HEK293 (cell line): ENCODE results near the gene GLTPD2.

Experiments used
- CTCF ChIA-PET: fragments of 350-600 bp; formaldehyde crosslinking; extraction: SDS; loops from one replicate; lab custom pipeline; 2021; ENCODE audit warnings: antibody characterized with exemption; lab: Yijun Ruan, JAX
- POLR2A ChIA-PET: fragments of 300-600 bp; formaldehyde crosslinking; extraction: SDS; loops from one replicate; lab custom pipeline; 2020; ENCODE audit warnings: antibody characterized with exemption, inconsistent platforms; lab: Yijun Ruan, JAX
- H3K27ac ChIP-seq: fragments of 200-500 bp; sonication (Bioruptor generic); 2 replicates; pipeline ENCODE4 v1.5.1; 2014; ENCODE audit warnings: low read depth, low read length, control low read depth, inconsistent platforms; ENCODE audit errors: extremely low read depth
- H3K36me3 ChIP-seq, 2 experiments: fragments of 200-500 bp in 1 of 2; sonication (Bioruptor generic) in 1 of 2; 1 replicate in 1 of 2; 2 replicates in 1 of 2; pipeline ENCODE4 v1.5.1; 2014 to 2017; ENCODE audit warnings: inconsistent platforms in 2 of 2, low read length in 2 of 2; ENCODE audit not compliant: control insufficient read depth in 2 of 2, insufficient read depth in 1 of 2
- H3K4me1 ChIP-seq: fragments of 200-500 bp; sonication (Bioruptor generic); 2 replicates; pipeline ENCODE4 v1.5.1; 2014; ENCODE audit warnings: mild to moderate bottlenecking, low read length, inconsistent platforms; ENCODE audit not compliant: control insufficient read depth, insufficient read depth
- H3K4me3 ChIP-seq: 2 replicates; pipeline ENCODE4 v1.5.1; 2011; ENCODE audit warnings: low read depth, mild to moderate bottlenecking, control low read depth, low read length, moderate library complexity
- H3K9me3 ChIP-seq: fragments of 200-500 bp; sonication (Bioruptor generic); 2 replicates; pipeline ENCODE4 v1.5.1; 2014; ENCODE audit warnings: low read depth, low read length, inconsistent platforms; ENCODE audit not compliant: control insufficient read depth, insufficient read depth
- ZBTB17 ChIP-seq: fragments of 450-650 bp; formaldehyde crosslinking; IDR thresholded peaks from 2 replicates; pipeline ENCODE4 v1.5.1; 2016; ENCODE audit warnings: missing biosample characterization, missing genetic modification characterization
- ZBTB48 ChIP-seq: fragments of 450-650 bp; formaldehyde crosslinking; IDR thresholded peaks from 2 replicates; pipeline ENCODE4 v1.5.1; 2016; ENCODE audit warnings: missing biosample characterization, missing genetic modification characterization
- ZNF146 ChIP-seq: fragments of 450-650 bp; formaldehyde crosslinking; IDR thresholded peaks from 2 replicates; pipeline ENCODE4 v1.5.1; 2016; ENCODE audit warnings: missing biosample characterization, missing genetic modification characterization
- ZNF155 ChIP-seq: fragments of 450-650 bp; formaldehyde crosslinking; IDR thresholded peaks from 2 replicates; pipeline ENCODE4 v1.5.1; 2016; ENCODE audit warnings: missing biosample characterization, missing genetic modification characterization
- ZNF214 ChIP-seq: fragments of 450-650 bp; formaldehyde crosslinking; IDR thresholded peaks from 2 replicates; pipeline ENCODE4 v1.5.1; 2017; ENCODE audit warnings: missing biosample characterization, mild to moderate bottlenecking, missing genetic modification characterization, borderline replicate concordance
- ZNF302 ChIP-seq: fragments of 450-650 bp; formaldehyde crosslinking; IDR thresholded peaks from 2 replicates; pipeline ENCODE4 v1.5.1; 2016; ENCODE audit warnings: missing biosample characterization, missing genetic modification characterization, low read depth
- ZNF37A ChIP-seq: fragments of 450-650 bp; IDR thresholded peaks from 2 replicates; pipeline ENCODE4 v1.5.1; 2018; ENCODE audit warnings: missing biosample characterization, missing genetic modification characterization
- ZNF548 ChIP-seq: fragments of 450-650 bp; formaldehyde crosslinking; IDR thresholded peaks from 2 replicates; pipeline ENCODE4 v1.5.1; 2016; ENCODE audit warnings: missing biosample characterization, missing genetic modification characterization
- ZNF610 ChIP-seq: fragments of 450-650 bp; formaldehyde crosslinking; IDR thresholded peaks from 2 replicates; pipeline ENCODE4 v1.5.1; 2016; ENCODE audit warnings: missing biosample characterization, missing genetic modification characterization, borderline replicate concordance
- ZNF776 ChIP-seq: fragments of 450-650 bp; formaldehyde crosslinking; IDR thresholded peaks from 2 replicates; pipeline ENCODE4 v1.5.0; 2017; ENCODE audit warnings: missing biosample characterization, missing genetic modification characterization, borderline replicate concordance
- ZNF785 ChIP-seq: fragments of 450-650 bp; formaldehyde crosslinking; IDR thresholded peaks from 2 replicates; pipeline ENCODE4 v1.5.1; 2016; ENCODE audit warnings: missing biosample characterization, missing genetic modification characterization
- TF ChIP-seq, protein P1 (sequence below): fragments of 450-650 bp; formaldehyde crosslinking; IDR thresholded peaks from 2 replicates; pipeline ENCODE4 v1.5.1; 2016; ENCODE audit warnings: missing biosample characterization, missing genetic modification characterization
- TF ChIP-seq, protein P2 (sequence below): fragments of 450-650 bp; formaldehyde crosslinking; IDR thresholded peaks from 2 replicates; pipeline ENCODE4 v1.5.1; 2016; ENCODE audit warnings: missing biosample characterization, missing genetic modification characterization, borderline replicate concordance

The GLTPD2 gene

DNA sequence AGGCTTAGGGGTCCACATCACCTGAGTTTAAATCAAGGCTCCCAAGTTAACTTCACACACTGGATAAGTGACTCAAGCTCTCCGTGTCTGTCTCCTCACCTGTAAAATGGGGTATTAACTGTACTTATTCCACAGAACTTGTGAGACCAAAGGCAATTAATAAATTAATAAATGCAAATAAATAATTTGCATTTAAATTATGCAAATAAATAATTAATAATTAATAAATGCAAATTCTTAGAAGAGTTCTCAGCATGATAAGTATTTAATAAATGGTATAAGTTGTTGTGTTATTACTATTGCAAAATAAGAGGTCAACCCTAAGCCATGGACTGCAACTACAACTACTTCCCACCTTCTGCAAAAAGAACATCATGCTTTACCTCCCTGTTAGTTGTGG lies 35.4 kb upstream of the GLTPD2 start:
- H3K4me3 ChIP-seq, result no peak overlapping the region
- CTCF ChIA-PET, result interaction anchor here (0.6 kb wide), 1 partner anchor 451 kb away, joined by 3 read pairs; no protein-coding TSS in a partner anchor
- H3K4me1 ChIP-seq, result no peaks in the 10 kb centered on the region
- no peak for TF ChIP-seq ZNF146 (tag by site-specific recombination)
- TF ChIP-seq ZNF548 (tag by site-specific recombination), result no peak
- no peak for TF ChIP-seq ZNF610
- H3K9me3 ChIP-seq, result no peaks in the 10 kb centered on the region
- POLR2A ChIA-PET, result no interaction called here
- no peak overlapping the region for H3K27ac ChIP-seq
- no peaks in the 10 kb centered on the region for H3K36me3 ChIP-seq

DNA sequence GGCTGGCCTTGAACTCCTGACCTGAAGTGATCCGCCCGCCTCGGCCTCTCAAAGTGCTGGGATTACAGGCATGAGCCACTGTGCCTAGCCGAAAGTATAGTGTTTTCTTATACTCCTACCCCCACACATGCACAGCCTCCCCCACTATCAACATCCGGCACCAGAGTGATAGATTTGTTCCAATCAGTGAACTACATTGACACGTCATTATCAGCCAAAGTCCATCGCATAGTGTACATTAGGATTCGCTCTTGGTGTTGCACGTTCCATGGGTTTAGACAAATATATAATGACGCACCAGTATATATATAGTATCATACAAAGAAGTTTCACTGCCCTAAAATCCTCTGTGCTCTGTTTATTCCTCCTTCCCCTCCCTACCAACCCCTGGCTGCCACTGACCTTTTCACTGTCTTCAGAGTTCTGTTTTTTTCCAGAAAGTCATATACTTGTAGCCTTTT lies 29.0 kb upstream of the GLTPD2 start:
- no peaks in the 10 kb centered on the region for H3K4me1 ChIP-seq
- CTCF ChIA-PET, result no interaction called here
- H3K4me3 ChIP-seq, result no peak overlapping the region
- POLR2A ChIA-PET, result no interaction called here
- H3K9me3 ChIP-seq, result no peaks in the 10 kb centered on the region
- H3K36me3 ChIP-seq, result no peaks in the 10 kb centered on the region
- no peak for TF ChIP-seq ZNF155 (tag by site-specific recombination)
- peak; percentile 23; the same call in 1 of the 2 replicates for TF ChIP-seq ZBTB17 (tag by site-specific recombination)
- TF ChIP-seq ZNF302 (tag by site-specific recombination), result no peak
- H3K27ac ChIP-seq, result no peak overlapping the region

DNA sequence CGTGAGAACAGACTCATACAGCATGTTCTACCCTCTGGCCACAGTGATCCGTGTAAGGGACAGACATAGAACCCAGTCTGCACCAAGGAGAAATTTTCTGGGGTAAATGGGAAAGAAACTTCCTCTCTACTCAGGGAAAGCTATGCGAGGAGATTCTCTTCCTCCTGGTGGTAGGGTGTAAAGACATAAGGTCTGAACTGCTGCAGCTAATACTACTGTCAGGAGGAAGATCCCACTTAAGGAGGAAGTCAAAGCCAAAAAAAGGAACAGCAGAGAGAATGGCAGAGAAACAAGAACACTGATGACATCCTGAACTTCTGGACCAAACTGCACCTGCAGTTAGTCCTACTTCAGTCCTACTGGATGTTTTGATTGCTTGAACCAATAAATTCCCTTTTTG lies 24.2 kb upstream of the GLTPD2 start:
- no peak overlapping the region for H3K4me3 ChIP-seq
- H3K36me3 ChIP-seq, result no peaks in the 10 kb centered on the region
- H3K27ac ChIP-seq, result no peak overlapping the region
- CTCF ChIA-PET, result interaction anchor here (0.5 to 1.6 kb wide), 5 partner anchors 9 to 199 kb away, joined by 3 to 5 read pairs (median 3); partner anchors contain the start of gene ARRB2
- H3K4me1 ChIP-seq, result no peaks in the 10 kb centered on the region
- H3K9me3 ChIP-seq, result no peaks in the 10 kb centered on the region
- no peak for TF ChIP-seq ZNF37A (tag by site-specific recombination)
- TF ChIP-seq ZNF214 (tag by site-specific recombination), result no peak
- no peak for TF ChIP-seq ZNF785 (tag by site-specific recombination)
- TF ChIP-seq ZNF776 (tag by site-specific recombination), result no peak
- TF ChIP-seq, protein P1, sequence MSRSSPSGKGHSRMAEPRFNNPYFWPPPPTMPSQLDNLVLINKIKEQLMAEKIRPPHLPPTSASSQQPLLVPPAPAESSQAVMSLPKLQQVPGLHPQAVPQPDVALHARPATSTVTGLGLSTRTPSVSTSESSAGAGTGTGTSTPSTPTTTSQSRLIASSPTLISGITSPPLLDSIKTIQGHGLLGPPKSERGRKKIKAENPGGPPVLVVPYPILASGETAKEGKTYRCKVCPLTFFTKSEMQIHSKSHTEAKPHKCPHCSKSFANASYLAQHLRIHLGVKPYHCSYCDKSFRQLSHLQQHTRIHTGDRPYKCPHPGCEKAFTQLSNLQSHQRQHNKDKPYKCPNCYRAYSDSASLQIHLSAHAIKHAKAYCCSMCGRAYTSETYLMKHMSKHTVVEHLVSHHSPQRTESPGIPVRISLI (tag by site-specific recombination), result no peak
- TF ChIP-seq, protein P2, sequence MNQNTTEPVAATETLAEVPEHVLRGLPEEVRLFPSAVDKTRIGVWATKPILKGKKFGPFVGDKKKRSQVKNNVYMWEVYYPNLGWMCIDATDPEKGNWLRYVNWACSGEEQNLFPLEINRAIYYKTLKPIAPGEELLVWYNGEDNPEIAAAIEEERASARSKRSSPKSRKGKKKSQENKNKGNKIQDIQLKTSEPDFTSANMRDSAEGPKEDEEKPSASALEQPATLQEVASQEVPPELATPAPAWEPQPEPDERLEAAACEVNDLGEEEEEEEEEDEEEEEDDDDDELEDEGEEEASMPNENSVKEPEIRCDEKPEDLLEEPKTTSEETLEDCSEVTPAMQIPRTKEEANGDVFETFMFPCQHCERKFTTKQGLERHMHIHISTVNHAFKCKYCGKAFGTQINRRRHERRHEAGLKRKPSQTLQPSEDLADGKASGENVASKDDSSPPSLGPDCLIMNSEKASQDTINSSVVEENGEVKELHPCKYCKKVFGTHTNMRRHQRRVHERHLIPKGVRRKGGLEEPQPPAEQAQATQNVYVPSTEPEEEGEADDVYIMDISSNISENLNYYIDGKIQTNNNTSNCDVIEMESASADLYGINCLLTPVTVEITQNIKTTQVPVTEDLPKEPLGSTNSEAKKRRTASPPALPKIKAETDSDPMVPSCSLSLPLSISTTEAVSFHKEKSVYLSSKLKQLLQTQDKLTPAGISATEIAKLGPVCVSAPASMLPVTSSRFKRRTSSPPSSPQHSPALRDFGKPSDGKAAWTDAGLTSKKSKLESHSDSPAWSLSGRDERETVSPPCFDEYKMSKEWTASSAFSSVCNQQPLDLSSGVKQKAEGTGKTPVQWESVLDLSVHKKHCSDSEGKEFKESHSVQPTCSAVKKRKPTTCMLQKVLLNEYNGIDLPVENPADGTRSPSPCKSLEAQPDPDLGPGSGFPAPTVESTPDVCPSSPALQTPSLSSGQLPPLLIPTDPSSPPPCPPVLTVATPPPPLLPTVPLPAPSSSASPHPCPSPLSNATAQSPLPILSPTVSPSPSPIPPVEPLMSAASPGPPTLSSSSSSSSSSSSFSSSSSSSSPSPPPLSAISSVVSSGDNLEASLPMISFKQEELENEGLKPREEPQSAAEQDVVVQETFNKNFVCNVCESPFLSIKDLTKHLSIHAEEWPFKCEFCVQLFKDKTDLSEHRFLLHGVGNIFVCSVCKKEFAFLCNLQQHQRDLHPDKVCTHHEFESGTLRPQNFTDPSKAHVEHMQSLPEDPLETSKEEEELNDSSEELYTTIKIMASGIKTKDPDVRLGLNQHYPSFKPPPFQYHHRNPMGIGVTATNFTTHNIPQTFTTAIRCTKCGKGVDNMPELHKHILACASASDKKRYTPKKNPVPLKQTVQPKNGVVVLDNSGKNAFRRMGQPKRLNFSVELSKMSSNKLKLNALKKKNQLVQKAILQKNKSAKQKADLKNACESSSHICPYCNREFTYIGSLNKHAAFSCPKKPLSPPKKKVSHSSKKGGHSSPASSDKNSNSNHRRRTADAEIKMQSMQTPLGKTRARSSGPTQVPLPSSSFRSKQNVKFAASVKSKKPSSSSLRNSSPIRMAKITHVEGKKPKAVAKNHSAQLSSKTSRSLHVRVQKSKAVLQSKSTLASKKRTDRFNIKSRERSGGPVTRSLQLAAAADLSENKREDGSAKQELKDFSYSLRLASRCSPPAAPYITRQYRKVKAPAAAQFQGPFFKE, result no peak
- TF ChIP-seq ZBTB48, result no peak
- POLR2A ChIA-PET, result no interaction called here
